Body of pancreas (tissue), 4 donors: ENCODE measurements around the gene LIG3. TPM values are rescaled to one million over a fixed set of nuclear protein-coding genes. Genes with fewer than 3 reads are reported as not detected.
A peak's percentile ranks its signal among the peaks of the same experiment; 100 is the strongest.

Experiments
- ATAC-seq: fragments of 150-250 bp; one replicate; pipeline ENCODE4 v1.9.1; 2016
- DNase-seq, 4 donors: peaks; one replicate each; pipeline ENCODE4 v3.0.0-alpha.2; 2019
- H3K27ac ChIP-seq, 4 donors: fragments of 200-600 bp; sonication (generic); 1 replicate in 3 of 4; 2 replicates in 1 of 4; pipeline versions ENCODE4 v1.5.1 to v1.6.1; 2016 to 2019; ENCODE audit warnings: mild to moderate bottlenecking in 1 of 4, mixed read lengths in 1 of 4, moderate library complexity in 1 of 4
- H3K27me3 ChIP-seq, 2 donors: fragments of 200-600 bp; sonication (generic); one replicate each; pipeline ENCODE4 v1.6.0; 2016; ENCODE audit warnings: mild to moderate bottlenecking in 1 of 2
- H3K36me3 ChIP-seq, 2 donors: fragments of 200-600 bp; sonication (generic); replicated peaks in 1 of 2; 2 replicates each; pipeline ENCODE4 v1.5.1; 2016; ENCODE audit warnings: low read depth in 2 of 2; ENCODE audit not compliant: insufficient read depth in 1 of 2
- H3K4me1 ChIP-seq: fragments of 200-600 bp; sonication (generic); one replicate; pipeline ENCODE4 v1.6.0; 2016
- H3K4me3 ChIP-seq, 2 donors: fragments of 200-600 bp; sonication (generic); 1 replicate in 1 of 2; 2 replicates in 1 of 2; pipeline ENCODE4 v1.5.1; 2016 to 2019
- H3K9me3 ChIP-seq, 3 donors: fragments of 200-600 bp; sonication (generic); 1 replicate in 2 of 3; 2 replicates in 1 of 3; pipeline ENCODE4 v1.5.1; 2016
- POLR2A ChIP-seq, 3 donors: fragments of 450-650 bp; IDR thresholded peaks; one replicate each; pipeline ENCODE4 v1.6.1; 2016; ENCODE audit warnings: antibody characterized with exemption in 3 of 3, mild to moderate bottlenecking in 2 of 3
- WGBS, 2 donors: methylation state at CpG; one replicate each; pipeline ENCODE4 v1.1.5; 2017; 5-methylcytosine and 5-hydroxymethylcytosine counted together
- intact Hi-C: fragments of 100-400 bp; cut with DNase I; formaldehyde crosslinking; loops from one replicate; pipeline ENCODE4 v1.15.1; 2023
- total RNA-seq, 2 donors: library from RNA; depleted of rRNA; stranded (reverse); fragments of >200 nt; gene quantifications; one replicate each; pipeline ENCODE4 v1.1.0, GENCODE V29; 2016
- TF ChIP-seq, protein P1 (sequence below), 7 experiments: fragments of 450-650 bp in 4 of 7; fragments of 200-600 bp in 3 of 7; sonication (generic) in 3 of 7; IDR thresholded peaks; one replicate each; pipeline ENCODE4 v1.5.1; 2016 to 2019; ENCODE audit warnings: antibody characterized with exemption in 7 of 7

Gene LIG3
- total RNA-seq, 2 donors from 2014 or later = 19.2 to 28.7 TPM

- Histone ChIP-seq H3K9me3 (no peaks in the 10 kb centered on the region), H3K4me1 (no peaks in the 10 kb centered on the region), H3K27me3 (no peaks in the 10 kb centered on the region), H3K4me3 (no peak overlapping the region), H3K27ac (no peak overlapping the region), H3K36me3 (no peaks in the 10 kb centered on the region)
- no peak for TF ChIP-seq POLR2A (IDR thresholded peaks at IDR 0.05)
- TF ChIP-seq, protein P1, sequence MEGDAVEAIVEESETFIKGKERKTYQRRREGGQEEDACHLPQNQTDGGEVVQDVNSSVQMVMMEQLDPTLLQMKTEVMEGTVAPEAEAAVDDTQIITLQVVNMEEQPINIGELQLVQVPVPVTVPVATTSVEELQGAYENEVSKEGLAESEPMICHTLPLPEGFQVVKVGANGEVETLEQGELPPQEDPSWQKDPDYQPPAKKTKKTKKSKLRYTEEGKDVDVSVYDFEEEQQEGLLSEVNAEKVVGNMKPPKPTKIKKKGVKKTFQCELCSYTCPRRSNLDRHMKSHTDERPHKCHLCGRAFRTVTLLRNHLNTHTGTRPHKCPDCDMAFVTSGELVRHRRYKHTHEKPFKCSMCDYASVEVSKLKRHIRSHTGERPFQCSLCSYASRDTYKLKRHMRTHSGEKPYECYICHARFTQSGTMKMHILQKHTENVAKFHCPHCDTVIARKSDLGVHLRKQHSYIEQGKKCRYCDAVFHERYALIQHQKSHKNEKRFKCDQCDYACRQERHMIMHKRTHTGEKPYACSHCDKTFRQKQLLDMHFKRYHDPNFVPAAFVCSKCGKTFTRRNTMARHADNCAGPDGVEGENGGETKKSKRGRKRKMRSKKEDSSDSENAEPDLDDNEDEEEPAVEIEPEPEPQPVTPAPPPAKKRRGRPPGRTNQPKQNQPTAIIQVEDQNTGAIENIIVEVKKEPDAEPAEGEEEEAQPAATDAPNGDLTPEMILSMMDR (IDR thresholded peaks at IDR 0.05) = no peak
- 70 to 73% methylated on average over 3 of the region's 3 CpGs for WGBS, 2 donors
- DNase-seq = no peak
- intact Hi-C loops = no loop called here
- no peak for ATAC-seq
Observed at GRCh38 chr17:35028531-35029262, 48.4 kb downstream of the LIG3 start.

GRCh38 chr17:35030780-35031179 is 50.5 kb downstream of the LIG3 start:
- ATAC-seq (no peak), DNase-seq (no peak)
- intact Hi-C loops = no loop called here
- 94 to 100% methylated on average over 1 of the region's 1 CpG for WGBS, 2 donors
- H3K27ac ChIP-seq = no peak overlapping the region
- TF ChIP-seq, protein P1 (IDR thresholded peaks at IDR 0.05) = no peak
- no peaks in the 10 kb centered on the region for H3K9me3 ChIP-seq
- H3K27me3 ChIP-seq = no peaks in the 10 kb centered on the region
- H3K4me3 ChIP-seq = no peak overlapping the region
- no peaks in the 10 kb centered on the region for H3K36me3 ChIP-seq
- no peaks in the 10 kb centered on the region for H3K4me1 ChIP-seq

GRCh38 chr17:35038453-35038852 is 58.1 kb downstream of the LIG3 start:
- Histone ChIP-seq H3K9me3 (no peaks in the 10 kb centered on the region), H3K36me3 (no peaks in the 10 kb centered on the region), H3K27me3 (no peaks in the 10 kb centered on the region), H3K27ac (no peak overlapping the region), H3K4me3 (no peak overlapping the region), H3K4me1 (no peaks in the 10 kb centered on the region)
- intact Hi-C loops = no loop called here
- ATAC-seq (no peak), DNase-seq (no peak)
- 82 to 87% methylated on average over 3 of the region's 3 CpGs for WGBS, 2 donors
- TF ChIP-seq POLR2A (IDR thresholded peaks at IDR 0.05) = no peak
- TF ChIP-seq, protein P1 (IDR thresholded peaks at IDR 0.05) = no peak

DNA sequence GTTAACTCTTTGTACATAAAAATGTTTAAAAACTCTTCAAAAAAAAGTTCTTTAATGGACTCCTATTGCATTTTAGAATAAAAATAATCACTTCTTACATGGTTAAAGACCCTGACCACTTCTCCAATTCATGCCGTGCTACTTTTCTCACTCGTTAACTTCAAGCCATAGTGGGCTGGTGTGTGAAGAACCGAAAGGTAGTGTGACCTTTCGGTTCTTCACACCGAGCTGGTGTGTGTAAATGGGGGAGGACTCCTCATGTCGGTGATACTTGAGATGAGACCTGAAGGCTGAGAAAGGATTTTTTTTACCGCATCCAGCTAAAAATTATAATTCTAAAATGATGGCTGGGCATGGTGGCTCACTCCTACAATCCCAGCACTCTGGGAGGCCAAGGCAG is 61.1 kb downstream of the LIG3 start:
- no peak for DNase-seq
- no peak overlapping the region for H3K27ac ChIP-seq
- no peaks in the 10 kb centered on the region for H3K27me3 ChIP-seq
- intact Hi-C loops = no loop called here
- peaks cover 19% of the 10 kb centered on the region for H3K4me1 ChIP-seq
- WGBS, 2 donors = 96 to 97% methylated on average over 7 of the region's 7 CpGs
- ATAC-seq = no peak
- no peak overlapping the region for H3K4me3 ChIP-seq
- no peaks in the 10 kb centered on the region for H3K36me3 ChIP-seq
- no peaks in the 10 kb centered on the region for H3K9me3 ChIP-seq
- TF ChIP-seq, protein P1 (IDR thresholded peaks at IDR 0.05) = no peak
- no peak for TF ChIP-seq POLR2A (IDR thresholded peaks at IDR 0.05)

- DNase-seq (peak in 1 of 4 donors; percentile 51), ATAC-seq (no peak)
- Histone ChIP-seq H3K27ac (peak overlapping the region in 3 of 4 donors; percentile 75 to 88 (median 79)), H3K4me3 (no peak overlapping the region), H3K36me3 (no peaks in the 10 kb centered on the region), H3K4me1 (peaks cover 45% of the 10 kb centered on the region), H3K27me3 (no peaks in the 10 kb centered on the region), H3K9me3 (no peaks in the 10 kb centered on the region)
- intact Hi-C loops = no loop called here
- TF ChIP-seq POLR2A (IDR thresholded peaks at IDR 0.05) = no peak
- TF ChIP-seq, protein P1 (IDR thresholded peaks at IDR 0.05) = no peak
- WGBS, 2 donors = 56 to 66% methylated on average over 8 of the region's 8 CpGs
Observed at GRCh38 chr17:35044181-35044580, 63.9 kb downstream of the LIG3 start.
